ENCODE results near the gene SLC31A1. TPM values are rescaled to one million over a fixed set of nuclear protein-coding genes. Genes with fewer than 3 reads are reported as not detected.
A peak's percentile ranks its signal among the peaks of the same experiment; 100 is the strongest.

SLC31A1 gene
- total and polyA plus RNA-seq, 12 donors, result 10.2 to 105 (median 28.4) TPM

DNA sequence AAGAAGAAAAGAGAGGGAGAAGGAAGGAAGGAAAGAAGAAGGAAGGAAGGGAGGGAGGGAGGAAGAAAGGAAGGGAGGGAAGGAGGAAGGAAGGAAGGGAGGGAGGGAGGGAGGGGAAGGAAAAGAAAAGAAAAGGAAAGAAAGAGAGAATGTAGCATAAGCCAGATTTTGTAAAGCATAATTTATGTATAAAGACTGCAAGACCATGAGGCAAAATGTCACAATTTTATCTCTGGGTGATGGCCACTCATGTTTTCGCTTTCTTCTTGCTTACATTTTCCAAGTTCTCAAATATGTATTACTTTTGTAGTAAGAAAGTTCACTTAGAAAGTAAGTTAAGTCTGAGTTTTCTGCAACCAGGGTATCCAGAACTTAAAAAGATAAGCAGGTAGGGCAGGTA, 85.2 kb downstream of the SLC31A1 start:
- intact Hi-C loops (cut with DNase I), result loop anchor here in 1 of 2 donors (10.0 kb wide), 1 partner anchor 98 kb away; the partner anchor contains the start of gene ALAD
- H3K27me3 ChIP-seq, result no peaks in the 10 kb centered on the region
- TF ChIP-seq POLR2A (IDR thresholded peaks at IDR 0.05), result no peak
- TF ChIP-seq, protein P1, sequence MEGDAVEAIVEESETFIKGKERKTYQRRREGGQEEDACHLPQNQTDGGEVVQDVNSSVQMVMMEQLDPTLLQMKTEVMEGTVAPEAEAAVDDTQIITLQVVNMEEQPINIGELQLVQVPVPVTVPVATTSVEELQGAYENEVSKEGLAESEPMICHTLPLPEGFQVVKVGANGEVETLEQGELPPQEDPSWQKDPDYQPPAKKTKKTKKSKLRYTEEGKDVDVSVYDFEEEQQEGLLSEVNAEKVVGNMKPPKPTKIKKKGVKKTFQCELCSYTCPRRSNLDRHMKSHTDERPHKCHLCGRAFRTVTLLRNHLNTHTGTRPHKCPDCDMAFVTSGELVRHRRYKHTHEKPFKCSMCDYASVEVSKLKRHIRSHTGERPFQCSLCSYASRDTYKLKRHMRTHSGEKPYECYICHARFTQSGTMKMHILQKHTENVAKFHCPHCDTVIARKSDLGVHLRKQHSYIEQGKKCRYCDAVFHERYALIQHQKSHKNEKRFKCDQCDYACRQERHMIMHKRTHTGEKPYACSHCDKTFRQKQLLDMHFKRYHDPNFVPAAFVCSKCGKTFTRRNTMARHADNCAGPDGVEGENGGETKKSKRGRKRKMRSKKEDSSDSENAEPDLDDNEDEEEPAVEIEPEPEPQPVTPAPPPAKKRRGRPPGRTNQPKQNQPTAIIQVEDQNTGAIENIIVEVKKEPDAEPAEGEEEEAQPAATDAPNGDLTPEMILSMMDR (IDR thresholded peaks at IDR 0.05), result no peak
- H3K9me3 ChIP-seq (replicated peaks in 1 of 3), result no peaks in the 10 kb centered on the region
- 64 to 78% (median 68%) methylated on average over 1 of the region's 1 CpG for WGBS, 4 donors
- no peak overlapping the region for H3K4me3 ChIP-seq
- H3K36me3 ChIP-seq (replicated peaks in 1 of 2), result no peaks in the 10 kb centered on the region
- no peak overlapping the region for H3K27ac ChIP-seq
- no peak for DNase-seq
- peaks cover 0 to 9% of the 10 kb centered on the region in 2 donors for H3K4me1 ChIP-seq (replicated peaks in 1 of 2)

DNA sequence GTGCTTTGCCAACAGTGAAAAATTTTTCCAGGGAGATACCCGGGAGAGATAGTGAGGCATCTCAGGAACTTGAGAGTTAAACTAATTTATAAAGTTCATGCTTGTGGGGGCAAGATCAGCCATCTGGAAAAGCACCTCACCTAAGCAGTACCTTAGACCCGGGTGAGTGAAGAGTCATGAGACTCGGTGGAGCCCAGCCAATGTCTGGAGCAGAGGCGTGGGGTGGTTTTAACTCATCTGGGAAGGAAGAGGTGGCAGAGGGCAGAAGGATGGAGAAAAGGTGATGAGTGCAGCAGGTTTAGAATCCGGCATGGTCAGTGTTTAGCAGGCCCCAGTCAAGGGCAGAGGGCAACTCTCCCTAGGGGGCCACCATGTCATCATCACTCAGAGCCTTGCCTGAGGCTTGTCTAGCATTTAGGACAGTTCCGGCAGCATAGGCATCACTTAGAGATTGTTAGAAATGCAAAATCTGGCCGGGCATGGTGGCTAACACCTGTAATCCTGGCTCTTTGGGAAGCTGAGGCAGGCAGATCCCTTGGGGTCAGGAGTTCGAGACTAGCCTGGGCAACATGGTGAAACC, 86.1 kb downstream of the SLC31A1 start:
- H3K9me3 ChIP-seq (replicated peaks in 1 of 3), result no peaks in the 10 kb centered on the region
- H3K27me3 ChIP-seq, result no peaks in the 10 kb centered on the region
- TF ChIP-seq, protein P1 (IDR thresholded peaks at IDR 0.05), result no peak
- TF ChIP-seq POLR2A (IDR thresholded peaks at IDR 0.05), result no peak
- peaks cover 0 to 9% of the 10 kb centered on the region in 2 donors for H3K4me1 ChIP-seq (replicated peaks in 1 of 2)
- H3K27ac ChIP-seq, result no peak overlapping the region
- intact Hi-C loops (cut with DNase I), result loop anchor here in 1 of 2 donors (10.0 kb wide), 1 partner anchor 97 kb away; the partner anchor contains the start of gene ALAD
- H3K4me3 ChIP-seq, result no peak overlapping the region
- 63 to 69% (median 65%) methylated on average over 6 to 8 of the region's 8 CpGs for WGBS, 4 donors
- H3K36me3 ChIP-seq (replicated peaks in 1 of 2), result no peaks in the 10 kb centered on the region
- DNase-seq, result no peak

DNA sequence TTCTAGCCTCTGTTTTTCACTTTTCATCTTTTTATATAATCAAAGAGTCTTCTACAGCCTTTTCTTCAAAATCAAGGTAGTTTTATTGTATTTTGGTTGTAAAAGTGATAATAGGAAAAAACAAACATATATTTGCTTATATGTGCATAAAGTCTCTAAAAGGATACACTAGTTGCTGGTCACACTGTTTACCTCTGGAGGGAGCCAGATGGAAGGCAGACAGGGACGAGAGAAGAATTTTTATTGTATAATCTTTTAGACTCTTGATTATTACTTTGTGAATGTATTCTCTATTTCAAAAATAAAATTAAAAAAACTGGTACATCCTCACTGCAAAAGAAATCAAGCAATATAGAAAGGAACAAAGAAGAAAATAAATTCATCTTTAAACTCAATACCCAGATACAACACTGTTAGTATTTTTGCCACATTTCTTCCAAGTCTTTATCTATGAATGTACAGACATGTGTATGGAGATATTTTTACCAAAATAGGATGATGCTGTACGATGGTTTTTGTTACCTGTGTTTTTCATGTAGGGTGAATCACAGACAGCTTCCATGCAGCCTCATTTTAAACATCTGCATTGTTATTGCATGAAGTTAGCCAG, 88.0 kb downstream of the SLC31A1 start:
- intact Hi-C loops (cut with DNase I), result loop anchor here in 1 of 2 donors (10.0 kb wide), 1 partner anchor 95 kb away; the partner anchor contains the start of gene ALAD
- no peak overlapping the region for H3K4me3 ChIP-seq
- H3K36me3 ChIP-seq (replicated peaks in 1 of 2), result no peaks in the 10 kb centered on the region
- H3K4me1 ChIP-seq (replicated peaks in 1 of 2), result peaks cover 0 to 9% of the 10 kb centered on the region in 2 donors
- H3K9me3 ChIP-seq (replicated peaks in 1 of 3), result no peaks in the 10 kb centered on the region
- H3K27ac ChIP-seq, result no peak overlapping the region
- TF ChIP-seq, protein P1 (IDR thresholded peaks at IDR 0.05), result peak; percentile 51 to 78 (median 74)
- TF ChIP-seq POLR2A (IDR thresholded peaks at IDR 0.05), result no peak
- 3 to 6% (median 5%) methylated on average over 2 of the region's 2 CpGs for WGBS, 4 donors
- DNase-seq, result peak; percentile 32 to 65 (median 44)
- H3K27me3 ChIP-seq, result no peaks in the 10 kb centered on the region

DNA sequence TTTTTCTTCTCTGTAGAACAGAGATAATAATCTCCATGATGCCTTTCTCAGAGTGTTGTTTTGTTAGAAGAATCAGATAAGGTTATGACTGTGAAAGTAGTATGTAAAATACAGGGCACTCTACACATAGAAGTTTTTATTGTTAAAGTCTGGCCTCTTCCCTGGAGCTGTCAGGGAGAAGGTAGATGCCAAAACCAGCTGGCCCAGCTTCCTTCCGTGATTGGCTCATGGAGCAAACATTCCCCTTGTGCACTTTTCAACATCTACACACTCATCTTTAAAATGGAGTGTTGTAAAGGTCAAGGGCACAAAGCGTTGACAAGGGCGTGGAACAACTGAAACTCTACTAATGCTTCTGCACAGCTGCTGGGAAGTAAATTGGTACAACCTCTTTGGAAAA, 89.2 kb downstream of the SLC31A1 start:
- no peak overlapping the region for H3K4me3 ChIP-seq
- H3K27ac ChIP-seq, result peak overlapping the region in 4 of 5 donors; percentile 12 to 74 (median 36)
- intact Hi-C loops (cut with DNase I), result loop anchor here in 1 of 2 donors (5.0 kb wide), 1 partner anchor 97 kb away; no protein-coding TSS in a partner anchor
- no peaks in the 10 kb centered on the region for H3K36me3 ChIP-seq (replicated peaks in 1 of 2)
- peaks cover 0 to 9% of the 10 kb centered on the region in 2 donors for H3K4me1 ChIP-seq (replicated peaks in 1 of 2)
- no peaks in the 10 kb centered on the region for H3K27me3 ChIP-seq
- WGBS, 4 donors, result 29 to 51% (median 31%) methylated on average over 3 of the region's 3 CpGs
- TF ChIP-seq POLR2A (IDR thresholded peaks at IDR 0.05), result no peak
- TF ChIP-seq, protein P1 (IDR thresholded peaks at IDR 0.05), result no peak
- no peaks in the 10 kb centered on the region for H3K9me3 ChIP-seq (replicated peaks in 1 of 3)
- DNase-seq, result peak; percentile 23 to 77 (median 63)

Measured in adrenal gland (tissue), 12 donors.